Common myeloid progenitor, CD34-positive (primary cell): Measurements from ENCODE around the gene HSF5.
A peak's percentile ranks its signal among the peaks of the same experiment; 100 is the strongest.

Experiments used
- CTCF ChIA-PET: fragments of 350-600 bp; sonication (Branson Sonifier 250); formaldehyde crosslinking; loops from one replicate; lab custom pipeline; 2021; ENCODE audit warnings: antibody characterized with exemption; lab: Charles Lee
- POLR2A ChIA-PET: fragments of 350-600 bp; sonication (Branson Sonifier 250); formaldehyde crosslinking; loops from one replicate; lab custom pipeline; 2021; ENCODE audit warnings: antibody characterized with exemption; lab: Charles Lee
- DNase-seq, 3 donors: peaks; one replicate each; pipeline versions ENCODE4 v3.0.0 to v3.0.0-alpha.2; 2013
- H3K27ac ChIP-seq, 2 experiments: 1 replicate in 1 of 2; 2 replicates in 1 of 2; pipeline ENCODE4 v1.7.0; 2013; ENCODE audit warnings: inconsistent platforms in 2 of 2, low read length in 2 of 2, mild to moderate bottlenecking in 2 of 2, low read depth in 1 of 2, moderate library complexity in 1 of 2; ENCODE audit not compliant: severe bottlenecking in 2 of 2, insufficient read depth in 1 of 2, poor library complexity in 1 of 2
- H3K27me3 ChIP-seq, 5 experiments: replicated peaks in 2 of 5; 1 replicate in 3 of 5; 2 replicates in 2 of 5; pipeline versions ENCODE4 v1.6.1 to v1.7.0; 2013; ENCODE audit warnings: low read length in 4 of 5, mild to moderate bottlenecking in 2 of 5, moderate library complexity in 2 of 5, inconsistent platforms in 1 of 5; ENCODE audit not compliant: insufficient read depth in 5 of 5, control insufficient read depth in 4 of 5
- H3K36me3 ChIP-seq, 4 experiments: 1 replicate in 2 of 4; 2 replicates in 2 of 4; pipeline versions ENCODE4 v1.6.1 to v1.7.0; 2013; ENCODE audit warnings: low read length in 3 of 4, control low read depth in 1 of 4, mild to moderate bottlenecking in 1 of 4; ENCODE audit not compliant: control insufficient read depth in 4 of 4, insufficient read depth in 4 of 4
- H3K4me1 ChIP-seq, 4 experiments: 1 replicate in 3 of 4; 2 replicates in 1 of 4; pipeline versions ENCODE4 v1.6.1 to v1.7.1; 2013; ENCODE audit warnings: low read length in 3 of 4, mild to moderate bottlenecking in 3 of 4, control low read depth in 1 of 4, inconsistent platforms in 1 of 4, moderate library complexity in 1 of 4; ENCODE audit not compliant: control insufficient read depth in 4 of 4, insufficient read depth in 4 of 4; ENCODE audit errors: control extremely low read depth in 1 of 4
- H3K4me3 ChIP-seq, 7 experiments: 1 replicate in 4 of 7; 2 replicates in 3 of 7; pipeline versions ENCODE4 v1.5.1 to v1.7.0; 2013; ENCODE audit warnings: mild to moderate bottlenecking in 7 of 7, low read length in 6 of 7, moderate library complexity in 6 of 7, inconsistent platforms in 2 of 7, low read depth in 2 of 7, control low read depth in 1 of 7; ENCODE audit not compliant: insufficient read depth in 4 of 7, control insufficient read depth in 1 of 7; ENCODE audit errors: extremely low read depth in 1 of 7
- H3K9me3 ChIP-seq, 5 experiments: 1 replicate in 4 of 5; 2 replicates in 1 of 5; pipeline versions ENCODE4 v1.6.1 to v1.7.1; 2013; ENCODE audit warnings: low read length in 4 of 5, mild to moderate bottlenecking in 2 of 5, inconsistent platforms in 1 of 5, low read depth in 1 of 5, moderate library complexity in 1 of 5; ENCODE audit not compliant: control insufficient read depth in 4 of 5, insufficient read depth in 2 of 5; ENCODE audit errors: control extremely low read depth in 1 of 5
- WGBS: methylation state at CpG from one replicate; pipeline ENCODE4 v1.1.5; 2013; ENCODE audit not compliant: insufficient coverage; 5-methylcytosine and 5-hydroxymethylcytosine counted together

The HSF5 gene

DNA sequence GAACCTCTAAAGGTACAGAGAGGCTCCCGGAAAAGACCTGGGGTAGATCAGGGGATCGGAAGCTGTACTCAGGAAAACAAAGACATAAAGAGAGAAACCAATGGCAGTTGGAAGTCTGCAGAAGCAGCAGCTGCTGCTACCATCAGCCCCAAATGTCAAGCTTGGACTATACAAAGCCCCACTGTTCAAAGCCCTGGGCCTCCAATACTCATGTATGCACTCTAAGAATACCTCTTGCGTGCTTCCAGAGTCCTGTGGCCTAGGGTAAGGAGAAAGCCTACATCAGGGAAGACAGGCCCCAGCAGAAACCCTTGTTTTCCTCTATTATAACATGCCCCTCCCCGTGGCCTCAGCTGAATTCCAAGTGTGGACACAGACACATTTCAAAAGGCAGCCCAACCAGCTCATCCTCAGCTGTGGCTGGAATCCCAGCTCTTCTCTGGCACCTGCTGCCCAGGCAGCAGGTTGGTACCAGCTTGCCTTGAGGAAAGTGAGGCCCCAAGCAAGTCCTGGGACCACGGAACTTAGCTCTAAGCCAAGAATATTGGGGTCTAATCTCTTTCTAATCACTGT, 45.5 kb upstream of the HSF5 start:
- Histone ChIP-seq H3K27ac (no peak overlapping the region), H3K4me1 (peaks cover 0 to 14% (median 10%) of the 10 kb centered on the region in 4 experiments), H3K27me3 (peaks cover 0 to 39% (median 23%) of the 10 kb centered on the region in 5 experiments), H3K36me3 (no peaks in the 10 kb centered on the region), H3K4me3 (no peak overlapping the region), H3K9me3 (no peaks in the 10 kb centered on the region)
- ChIA-PET CTCF (interaction anchor here (1.2 to 2.6 kb wide), 3 partner anchors 8 to 475 kb away, joined by 3 to 9 read pairs (median 3); no protein-coding TSS in a partner anchor), POLR2A (interaction anchor here (1.1 kb wide), 1 partner anchor 12 kb away, joined by 3 read pairs; no protein-coding TSS in a partner anchor)
- 95% methylated on average over 5 of the region's 5 CpGs for WGBS
- no peak for DNase-seq

DNA sequence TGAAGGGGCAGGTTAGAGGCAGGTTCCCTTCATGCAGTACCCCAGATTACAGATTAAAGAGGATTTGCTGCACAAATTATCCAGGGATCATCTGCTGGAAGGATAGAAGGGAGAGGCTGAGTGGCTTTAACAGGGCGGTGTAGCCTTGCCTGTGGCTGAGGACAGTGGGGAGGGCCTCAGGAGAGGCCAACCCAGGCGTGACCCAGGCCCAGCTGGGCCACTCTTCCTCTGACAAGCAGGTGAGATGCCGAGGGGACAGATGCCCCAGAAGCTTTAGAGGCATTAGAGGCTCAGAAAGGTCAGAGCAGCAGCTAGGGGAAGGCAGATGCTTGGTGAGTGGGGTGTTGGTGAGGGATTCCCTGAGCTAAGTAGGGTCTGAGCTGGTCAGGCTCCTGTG, 44.3 kb upstream of the HSF5 start:
- peak overlapping the region in 4 of 7 experiments; percentile 35 to 72 (median 66) for H3K4me3 ChIP-seq
- CTCF ChIA-PET = interaction anchor here (1.0 to 2.6 kb wide), 2 partner anchors 9 to 40 kb away, joined by 3 to 9 read pairs; no protein-coding TSS in a partner anchor
- POLR2A ChIA-PET = no interaction called here
- no peaks in the 10 kb centered on the region for H3K9me3 ChIP-seq
- no peak for DNase-seq
- peaks cover 0 to 13% (median 9%) of the 10 kb centered on the region in 4 experiments for H3K4me1 ChIP-seq
- no peaks in the 10 kb centered on the region for H3K36me3 ChIP-seq
- no peak overlapping the region for H3K27ac ChIP-seq
- 85% methylated on average over 3 of the region's 3 CpGs for WGBS
- peaks cover 0 to 42% (median 24%) of the 10 kb centered on the region in 5 experiments for H3K27me3 ChIP-seq

- WGBS = under 1% methylated on average over 68 of the region's 82 CpGs
- Histone ChIP-seq H3K4me3 (peak overlapping the region; percentile 19 to 72 (median 62)), H3K27ac (no peak overlapping the region), H3K4me1 (peaks cover 0 to 14% (median 12%) of the 10 kb centered on the region in 4 experiments), H3K36me3 (no peaks in the 10 kb centered on the region), H3K9me3 (no peaks in the 10 kb centered on the region), H3K27me3 (peaks cover 0 to 42% (median 24%) of the 10 kb centered on the region in 5 experiments)
- peak in 2 of 3 donors; percentile 60 to 62 for DNase-seq
- POLR2A ChIA-PET = no interaction called here
- CTCF ChIA-PET = interaction anchor here (1.0 to 2.6 kb wide), 3 partner anchors 10 to 40 kb away, joined by 3 to 9 read pairs (median 8); no protein-coding TSS in a partner anchor
Measured at GRCh38 chr17:58531661-58532554, 43.7 kb upstream of the HSF5 start.

DNA sequence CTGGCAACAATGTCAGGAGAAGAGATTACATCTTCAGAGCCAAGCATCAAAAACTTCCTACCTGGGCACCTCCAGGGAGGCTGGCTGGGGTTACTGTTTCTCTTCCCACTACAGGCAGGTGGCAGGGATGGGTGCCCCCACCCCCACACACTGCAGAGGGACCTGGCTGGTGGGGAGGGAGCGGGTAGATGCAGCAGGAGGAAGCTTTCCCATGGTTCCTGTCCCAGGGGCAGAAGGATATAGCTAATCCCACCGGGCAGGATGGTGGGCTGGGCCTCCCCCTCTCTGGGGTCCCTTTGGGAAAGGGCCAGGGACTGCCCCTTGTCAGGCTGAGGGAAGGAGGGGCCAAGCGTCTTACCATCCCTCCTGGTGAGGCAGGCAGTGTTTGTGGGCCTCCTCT, 42.9 kb upstream of the HSF5 start:
- H3K27ac ChIP-seq = no peak overlapping the region
- H3K27me3 ChIP-seq = peaks cover 0 to 42% (median 23%) of the 10 kb centered on the region in 5 experiments
- H3K36me3 ChIP-seq = no peaks in the 10 kb centered on the region
- H3K4me1 ChIP-seq = peaks cover 0 to 18% (median 15%) of the 10 kb centered on the region in 4 experiments
- H3K4me3 ChIP-seq = peak overlapping the region in 5 of 7 experiments; percentile 50 to 72 (median 65)
- 43% methylated on average over 1 of the region's 3 CpGs for WGBS
- ChIA-PET CTCF (interaction anchor here (1.3 to 2.6 kb wide), 2 partner anchors 11 to 12 kb away, joined by 4 to 8 read pairs; no protein-coding TSS in a partner anchor), POLR2A (no interaction called here)
- no peaks in the 10 kb centered on the region for H3K9me3 ChIP-seq
- DNase-seq = no peak

DNA sequence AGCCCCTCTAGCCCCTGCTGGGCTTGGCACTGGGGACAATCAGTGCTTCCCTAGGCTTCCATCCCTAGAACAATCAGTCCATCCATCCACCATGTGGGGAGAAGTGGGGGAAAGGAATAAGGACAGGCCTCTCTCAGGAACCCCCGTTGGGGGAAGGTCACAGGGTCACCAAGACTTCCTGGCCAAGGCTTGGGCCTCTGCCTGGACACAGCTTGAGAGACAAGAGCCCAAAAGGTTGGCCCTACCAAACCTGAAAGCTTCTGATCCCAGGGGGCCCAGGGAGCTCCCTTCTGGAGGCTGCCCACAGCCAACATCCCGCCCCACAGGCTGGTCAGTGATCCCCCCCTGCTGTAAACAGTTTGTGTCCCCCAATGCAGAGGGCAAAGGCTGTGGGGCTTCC, 42.4 kb upstream of the HSF5 start:
- Histone ChIP-seq H3K9me3 (no peaks in the 10 kb centered on the region), H3K36me3 (no peaks in the 10 kb centered on the region), H3K4me3 (no peak overlapping the region), H3K27me3 (peaks cover 0 to 42% (median 23%) of the 10 kb centered on the region in 5 experiments), H3K4me1 (peaks cover 0 to 18% (median 15%) of the 10 kb centered on the region in 4 experiments), H3K27ac (no peak overlapping the region)
- ChIA-PET CTCF (interaction anchor here (1.3 to 2.6 kb wide), 3 partner anchors 10 to 12 kb away, joined by 3 to 8 read pairs (median 4); no protein-coding TSS in a partner anchor), POLR2A (no interaction called here)
- 83% methylated on average over 2 of the region's 2 CpGs for WGBS
- DNase-seq = no peak

DNA sequence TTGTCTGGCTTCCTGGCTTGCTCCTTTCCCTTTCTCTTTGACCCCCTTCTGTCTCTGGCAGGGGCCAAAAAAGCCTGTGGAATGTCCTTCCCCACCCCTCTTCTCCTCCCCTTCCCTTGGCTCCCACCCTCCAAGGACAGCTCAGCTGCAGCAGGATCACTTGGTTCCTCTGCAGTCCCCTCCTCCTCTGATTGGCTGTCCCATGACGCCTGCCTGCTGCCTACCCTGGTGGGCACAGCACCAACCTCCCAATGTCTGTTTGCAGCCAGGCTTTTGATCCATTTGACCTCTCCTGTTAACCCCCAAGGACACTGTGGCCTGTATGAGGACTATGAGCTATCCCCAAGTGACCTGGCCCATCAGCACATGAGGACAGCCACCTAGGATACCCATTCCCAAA, 41.1 kb upstream of the HSF5 start:
- no peak for DNase-seq
- H3K9me3 ChIP-seq = no peaks in the 10 kb centered on the region
- H3K27me3 ChIP-seq = peaks cover 0 to 40% (median 17%) of the 10 kb centered on the region in 5 experiments
- WGBS = 70% methylated on average over 1 of the region's 1 CpG
- H3K4me1 ChIP-seq = peaks cover 0 to 18% (median 15%) of the 10 kb centered on the region in 4 experiments
- POLR2A ChIA-PET = no interaction called here
- CTCF ChIA-PET = interaction anchor here (1.5 to 2.6 kb wide), 4 partner anchors 9 to 48 kb away, joined by 3 to 10 read pairs (median 8); no protein-coding TSS in a partner anchor
- H3K4me3 ChIP-seq = no peak overlapping the region
- H3K36me3 ChIP-seq = no peaks in the 10 kb centered on the region
- no peak overlapping the region for H3K27ac ChIP-seq
